ENCODE results near the gene KLK1. TPM values are rescaled to one million over a fixed set of nuclear protein-coding genes. Genes with fewer than 3 reads are reported as not detected.

KLK1 gene
- total RNA-seq, 1 experiment from 2014 or later: not detected

DNA sequence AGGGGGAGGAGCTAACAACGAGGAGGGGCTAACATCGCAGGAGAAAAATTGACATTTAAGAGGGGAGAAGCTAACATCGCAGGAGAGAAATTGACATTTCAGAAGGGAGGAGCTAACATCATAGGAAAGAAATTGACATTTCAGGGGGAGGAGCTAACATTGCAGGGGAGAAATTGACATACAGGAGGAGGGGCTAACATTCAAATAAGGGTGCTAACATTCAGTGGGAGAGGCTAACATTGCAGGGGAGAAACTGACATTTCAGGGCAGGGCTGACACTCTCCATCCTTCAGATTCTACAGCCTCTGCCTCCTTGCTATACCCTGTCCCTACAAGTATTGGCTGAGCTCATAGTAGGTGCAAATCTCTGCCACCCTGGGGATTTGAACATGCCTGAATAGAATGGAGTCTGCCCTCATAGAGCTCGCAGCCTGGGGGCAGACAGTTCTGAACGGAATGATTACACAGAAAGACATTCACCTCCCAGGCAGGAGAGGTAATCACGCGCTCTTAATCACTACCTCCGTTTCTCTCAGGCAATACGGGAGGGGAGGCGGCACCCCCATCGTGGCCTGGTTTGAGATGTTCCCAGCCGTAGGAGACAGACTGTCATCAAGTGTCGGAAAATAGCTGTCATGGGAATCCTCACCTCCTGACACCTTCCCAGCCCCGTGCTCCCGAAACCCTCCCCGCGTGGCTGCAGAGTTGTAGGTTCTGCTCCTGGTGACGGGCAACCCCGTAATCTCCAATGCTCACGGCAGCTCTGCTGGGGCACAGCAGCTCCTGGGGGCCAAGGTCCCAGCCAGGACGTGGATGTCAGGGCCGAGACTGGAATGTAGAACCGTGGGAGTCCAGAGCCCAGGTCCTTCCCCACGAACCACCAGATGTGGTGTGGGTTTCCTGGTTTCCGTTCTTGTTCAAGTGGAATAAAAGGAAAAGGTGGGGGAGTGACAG, 43.8 kb downstream of the KLK1 start:
- CTCF ChIA-PET: interaction anchor here (0.6 to 1.7 kb wide), 4 partner anchors 27 to 422 kb away, joined by 3 to 10 read pairs (median 6); no protein-coding TSS in a partner anchor
- H3K4me1 ChIP-seq (ENCODE audit: insufficient read depth, low read length, poor library complexity, severe bottlenecking): peaks cover 22% of the 10 kb centered on the region
- DNase-seq (ENCODE audit: low spot score): peak; percentile 54
- no peaks in the 10 kb centered on the region for H3K27me3 ChIP-seq (replicated peaks; ENCODE audit: insufficient read depth, low read depth, low read length, poor library complexity)
- no peaks in the 10 kb centered on the region for H3K36me3 ChIP-seq (ENCODE audit: insufficient read depth, low read length, poor library complexity, severe bottlenecking)
- no peaks in the 10 kb centered on the region for H3K9me3 ChIP-seq (ENCODE audit: low read depth, low read length, poor library complexity, severe bottlenecking)
- no TSS peak for BruUV-seq (replicated peaks)
- POLR2A ChIA-PET (ENCODE audit: low non-redundant PET): interaction anchor here (0.5 kb wide), 1 partner anchor 67 kb away, joined by 9 read pairs; no protein-coding TSS in a partner anchor
- H3K27ac ChIP-seq (ENCODE audit: low read depth, low read length, poor library complexity, severe bottlenecking): no peak overlapping the region
- no peak overlapping the region for H3K4me3 ChIP-seq (ENCODE audit: low read depth, low read length, poor library complexity, severe bottlenecking)
- no peak for TF ChIP-seq EZH2 (IDR thresholded peaks at IDR 0.05; ENCODE audit: borderline replicate concordance, low read depth, low read length, poor library complexity, severe bottlenecking)
- TF ChIP-seq, protein P1, sequence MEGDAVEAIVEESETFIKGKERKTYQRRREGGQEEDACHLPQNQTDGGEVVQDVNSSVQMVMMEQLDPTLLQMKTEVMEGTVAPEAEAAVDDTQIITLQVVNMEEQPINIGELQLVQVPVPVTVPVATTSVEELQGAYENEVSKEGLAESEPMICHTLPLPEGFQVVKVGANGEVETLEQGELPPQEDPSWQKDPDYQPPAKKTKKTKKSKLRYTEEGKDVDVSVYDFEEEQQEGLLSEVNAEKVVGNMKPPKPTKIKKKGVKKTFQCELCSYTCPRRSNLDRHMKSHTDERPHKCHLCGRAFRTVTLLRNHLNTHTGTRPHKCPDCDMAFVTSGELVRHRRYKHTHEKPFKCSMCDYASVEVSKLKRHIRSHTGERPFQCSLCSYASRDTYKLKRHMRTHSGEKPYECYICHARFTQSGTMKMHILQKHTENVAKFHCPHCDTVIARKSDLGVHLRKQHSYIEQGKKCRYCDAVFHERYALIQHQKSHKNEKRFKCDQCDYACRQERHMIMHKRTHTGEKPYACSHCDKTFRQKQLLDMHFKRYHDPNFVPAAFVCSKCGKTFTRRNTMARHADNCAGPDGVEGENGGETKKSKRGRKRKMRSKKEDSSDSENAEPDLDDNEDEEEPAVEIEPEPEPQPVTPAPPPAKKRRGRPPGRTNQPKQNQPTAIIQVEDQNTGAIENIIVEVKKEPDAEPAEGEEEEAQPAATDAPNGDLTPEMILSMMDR (conservative IDR thresholded peaks at IDR 0.05; ENCODE audit: low read depth, low read length): no peak
- intact Hi-C loops (cut with micrococcal nuclease; ENCODE audit: unreplicated experiment): loop anchor here (5.0 kb wide), 2 partner anchors 57 to 422 kb away; partner anchors contain the start of gene CLEC11A

DNA sequence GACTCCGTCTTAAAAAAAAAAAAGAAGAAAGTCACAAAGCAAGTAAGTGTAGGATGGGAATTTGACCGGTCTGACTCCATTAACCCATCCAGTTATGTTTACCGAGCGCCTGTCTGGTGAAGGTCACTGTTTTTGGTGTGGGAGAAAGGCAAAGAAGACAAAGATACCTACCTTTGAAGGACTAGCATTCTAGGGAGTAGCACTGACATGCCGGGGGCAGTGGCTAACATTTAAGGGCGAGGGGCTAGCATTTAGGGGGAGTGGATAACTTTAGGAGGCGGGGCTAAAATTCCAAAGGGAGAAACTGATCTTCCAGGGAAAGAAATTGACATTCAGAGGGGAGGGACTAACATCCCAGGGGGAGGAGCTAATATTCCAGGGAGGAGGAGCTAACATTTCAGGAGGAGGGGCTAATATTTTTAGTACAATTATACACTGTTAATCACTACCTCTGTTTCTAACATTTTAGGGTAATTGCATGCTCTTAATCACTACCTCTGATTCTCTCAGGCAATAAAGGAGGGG, 44.6 kb downstream of the KLK1 start:
- CTCF ChIA-PET: interaction anchor here (0.6 to 1.7 kb wide), 3 partner anchors 26 to 75 kb away, joined by 4 to 10 read pairs (median 7); no protein-coding TSS in a partner anchor
- H3K4me3 ChIP-seq (ENCODE audit: low read depth, low read length, poor library complexity, severe bottlenecking): no peak overlapping the region
- POLR2A ChIA-PET (ENCODE audit: low non-redundant PET): no interaction called here
- no TSS peak for BruUV-seq (replicated peaks)
- no peak for DNase-seq (ENCODE audit: low spot score)
- H3K9me3 ChIP-seq (ENCODE audit: low read depth, low read length, poor library complexity, severe bottlenecking): no peaks in the 10 kb centered on the region
- H3K27ac ChIP-seq (ENCODE audit: low read depth, low read length, poor library complexity, severe bottlenecking): no peak overlapping the region
- H3K36me3 ChIP-seq (ENCODE audit: insufficient read depth, low read length, poor library complexity, severe bottlenecking): no peaks in the 10 kb centered on the region
- no peak for TF ChIP-seq EZH2 (IDR thresholded peaks at IDR 0.05; ENCODE audit: borderline replicate concordance, low read depth, low read length, poor library complexity, severe bottlenecking)
- TF ChIP-seq, protein P1 (conservative IDR thresholded peaks at IDR 0.05; ENCODE audit: low read depth, low read length): no peak
- no peaks in the 10 kb centered on the region for H3K27me3 ChIP-seq (replicated peaks; ENCODE audit: insufficient read depth, low read depth, low read length, poor library complexity)
- intact Hi-C loops (cut with micrococcal nuclease; ENCODE audit: unreplicated experiment): loop anchor here (5.0 kb wide), 1 partner anchor 57 kb away; the partner anchor contains the start of gene CLEC11A
- peaks cover 22% of the 10 kb centered on the region for H3K4me1 ChIP-seq (ENCODE audit: insufficient read depth, low read length, poor library complexity, severe bottlenecking)

DNA sequence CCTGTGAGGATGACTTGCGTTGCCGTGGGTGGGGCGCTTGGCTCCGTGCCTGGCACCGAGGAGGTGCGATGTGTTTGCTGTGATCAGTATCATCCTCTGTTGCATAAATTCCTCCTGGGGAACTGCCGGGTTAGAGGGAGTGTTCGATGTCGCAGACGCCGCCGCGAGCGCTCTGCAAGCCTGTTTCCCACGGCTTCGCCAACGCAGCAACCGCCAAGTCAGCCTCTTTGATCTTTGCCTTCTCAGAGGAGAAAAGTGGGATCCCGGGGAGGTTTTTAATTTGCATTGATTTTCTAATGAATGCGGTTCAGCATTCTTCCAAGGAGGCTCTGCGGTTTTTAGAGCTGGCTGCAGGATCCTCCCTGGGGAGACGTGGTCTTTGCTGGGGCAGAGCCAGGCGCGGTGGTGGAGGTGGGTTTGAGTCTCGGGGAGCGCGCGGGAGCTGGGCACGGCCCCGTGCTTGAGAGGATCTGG, 45.7 kb downstream of the KLK1 start:
- Histone ChIP-seq H3K4me3 (ENCODE audit: low read depth, low read length, poor library complexity, severe bottlenecking) (peak overlapping the region; percentile 39), H3K4me1 (ENCODE audit: insufficient read depth, low read length, poor library complexity, severe bottlenecking) (peaks cover 17% of the 10 kb centered on the region), H3K27ac (ENCODE audit: low read depth, low read length, poor library complexity, severe bottlenecking) (no peak overlapping the region), H3K27me3 (replicated peaks; ENCODE audit: insufficient read depth, low read depth, low read length, poor library complexity) (no peaks in the 10 kb centered on the region), H3K9me3 (ENCODE audit: low read depth, low read length, poor library complexity, severe bottlenecking) (no peaks in the 10 kb centered on the region), H3K36me3 (ENCODE audit: insufficient read depth, low read length, poor library complexity, severe bottlenecking) (no peaks in the 10 kb centered on the region)
- peak; percentile 85 for DNase-seq (ENCODE audit: low spot score)
- intact Hi-C loops (cut with micrococcal nuclease; ENCODE audit: unreplicated experiment): loop anchor here (5.0 kb wide), 1 partner anchor 56 kb away; the partner anchor contains the start of gene CLEC11A
- TF ChIP-seq, protein P1 (conservative IDR thresholded peaks at IDR 0.05; ENCODE audit: low read depth, low read length): no peak
- no peak for TF ChIP-seq EZH2 (IDR thresholded peaks at IDR 0.05; ENCODE audit: borderline replicate concordance, low read depth, low read length, poor library complexity, severe bottlenecking)
- ChIA-PET POLR2A (ENCODE audit: low non-redundant PET) (interaction anchor here (0.7 kb wide), 1 partner anchor 420 kb away, joined by 3 read pairs; no protein-coding TSS in a partner anchor), CTCF (interaction anchor here (1.1 kb wide), 1 partner anchor 53 kb away, joined by 10 read pairs; no protein-coding TSS in a partner anchor)
- BruUV-seq (replicated peaks): no TSS peak
